K562 (cell line): Measurements from ENCODE around the gene TUBB4B. TPM values are rescaled to one million over a fixed set of nuclear protein-coding genes. Genes with fewer than 3 reads are reported as not detected.

Experiments used
- MCM5 ChIP-seq: fragments of 450-650 bp; IDR thresholded peaks from 2 replicates; pipeline ENCODE4 v1.6.1; 2016; ENCODE audit warnings: low read depth
- RBM15 ChIP-seq: fragments of 200-400 bp; formaldehyde crosslinking; IDR thresholded peaks from 2 replicates; pipeline ENCODE4 v1.6.1; 2018; ENCODE audit warnings: mild to moderate bottlenecking, low read length, moderate library complexity; ENCODE audit not compliant: insufficient read depth
- RBM22 ChIP-seq: fragments of 200-400 bp; formaldehyde crosslinking; IDR thresholded peaks from 2 replicates; pipeline ENCODE4 v1.6.1; 2018; ENCODE audit warnings: low read length, low read depth; ENCODE audit not compliant: poor library complexity, severe bottlenecking
- polyA plus RNA-seq, 8 experiments: library from polyadenylated mRNA; depleted of rRNA in 4 of 8; stranded (reverse) in 5 of 8; unstranded in 3 of 8; fragments of >200 nt; fragmentation: Nextera tagmentation in 2 of 8; fragmentation: Illumina TruSeq in 1 of 8; extraction: Ambion mirVana in 2 of 8; extraction: Trizol in 1 of 8; gene quantifications; 2 replicates each; pipeline versions ENCODE4 v1.2.1 to v1.2.3, GENCODE V29; 2011 to 2014; ENCODE audit warnings: inconsistent platforms in 1 of 8, missing spikeins in 1 of 8
- total RNA-seq, 7 experiments: library from RNA; depleted of rRNA in 6 of 7; stranded (reverse); fragments of >200 nt in 6 of 7; fragmentation: Illumina TruSeq in 2 of 7; extraction: Trizol in 2 of 7; gene quantifications; 2 replicates each; pipeline versions ENCODE4 v1.2.1 to v1.2.3, GENCODE V29; 2011 to 2021; ENCODE audit warnings: low replicate concordance in 1 of 7
- TF ChIP-seq, protein P1 (sequence below), 2 experiments: fragments of 450-650 bp in 1 of 2; sonication (generic) in 1 of 2; formaldehyde crosslinking in 1 of 2; IDR thresholded peaks; 2 replicates each; pipeline versions ENCODE4 v1.7.1 to v1.9.0; 2016 to 2022; ENCODE audit warnings: inconsistent platforms in 1 of 2, mild to moderate bottlenecking in 1 of 2, missing genetic modification reagents in 1 of 2
- TF ChIP-seq, protein P2 (sequence below): fragments of 450-650 bp; formaldehyde crosslinking; IDR thresholded peaks from 2 replicates; pipeline ENCODE4 v1.4.0; 2020; ENCODE audit warnings: mild to moderate bottlenecking, moderate library complexity
- TF ChIP-seq, protein P3 (sequence below): IDR thresholded peaks from 2 replicates; pipeline ENCODE4 v1.6.1; 2012; ENCODE audit warnings: low read depth, low read length, improper control_type of control experiment, borderline replicate concordance
- TF ChIP-seq, protein P4 (sequence below): fragments of 450-650 bp; IDR thresholded peaks from 2 replicates; pipeline ENCODE4 v1.6.1; 2016; ENCODE audit warnings: borderline replicate concordance
- TF ChIP-seq, protein P5 (sequence below): fragments of 450-650 bp; IDR thresholded peaks from 2 replicates; pipeline ENCODE4 v1.7.0; 2016; ENCODE audit warnings: borderline replicate concordance

The TUBB4B gene
- total and polyA plus RNA-seq, 9 of the 15 experiments (the other 6 are each of a cell fraction or from before 2014, with no cell fraction given), result 24.1 to 443 (median 268) TPM

DNA sequence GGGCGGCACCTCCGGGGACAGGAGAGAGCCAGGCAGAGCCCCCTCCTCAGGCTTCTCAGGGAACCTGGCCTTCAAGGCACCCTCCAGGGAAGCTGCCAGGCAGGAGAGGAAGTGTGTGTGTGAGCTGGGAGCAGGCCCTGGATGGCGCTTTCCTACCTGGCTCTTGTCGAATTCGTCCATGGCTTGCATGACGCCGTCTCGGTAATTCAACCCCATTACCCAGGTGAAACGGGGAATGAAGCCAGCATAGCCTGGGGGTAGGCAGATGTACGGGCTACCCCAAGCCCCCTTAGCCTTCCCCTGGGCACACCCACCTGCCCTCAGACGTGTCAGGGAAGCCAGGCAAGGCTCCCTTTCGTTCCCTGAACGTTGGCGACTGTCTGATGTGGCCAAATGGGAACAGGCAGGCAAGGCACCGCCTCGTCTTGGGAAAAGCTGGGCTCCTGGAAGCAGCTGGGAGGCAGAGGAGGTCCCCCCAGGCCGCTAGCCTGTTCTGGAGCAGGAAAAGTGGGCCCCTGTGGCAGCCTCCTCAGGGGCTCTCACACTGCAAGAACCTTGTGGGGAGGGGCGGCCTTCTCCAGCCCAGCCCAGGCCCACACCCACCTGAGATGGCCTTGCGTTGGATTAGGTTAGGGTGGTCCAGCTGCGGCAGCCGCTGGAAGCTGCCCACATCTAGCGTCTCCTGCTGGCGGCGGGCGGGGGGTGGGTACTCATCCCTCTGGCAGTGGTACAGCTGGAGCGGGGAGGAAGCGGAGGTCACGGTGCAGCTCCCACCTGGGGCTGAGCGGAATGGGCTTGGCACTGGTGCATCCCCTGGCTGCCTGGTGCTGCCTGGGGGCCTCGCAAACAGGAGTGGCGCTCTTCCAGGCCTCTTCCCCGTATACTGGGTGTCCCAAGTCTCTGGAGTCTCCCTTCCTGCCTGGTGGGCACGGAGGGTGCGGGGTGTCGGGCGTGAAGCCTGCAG, 3.7 kb downstream of the TUBB4B start (continued):
- TF ChIP-seq, protein P1, sequence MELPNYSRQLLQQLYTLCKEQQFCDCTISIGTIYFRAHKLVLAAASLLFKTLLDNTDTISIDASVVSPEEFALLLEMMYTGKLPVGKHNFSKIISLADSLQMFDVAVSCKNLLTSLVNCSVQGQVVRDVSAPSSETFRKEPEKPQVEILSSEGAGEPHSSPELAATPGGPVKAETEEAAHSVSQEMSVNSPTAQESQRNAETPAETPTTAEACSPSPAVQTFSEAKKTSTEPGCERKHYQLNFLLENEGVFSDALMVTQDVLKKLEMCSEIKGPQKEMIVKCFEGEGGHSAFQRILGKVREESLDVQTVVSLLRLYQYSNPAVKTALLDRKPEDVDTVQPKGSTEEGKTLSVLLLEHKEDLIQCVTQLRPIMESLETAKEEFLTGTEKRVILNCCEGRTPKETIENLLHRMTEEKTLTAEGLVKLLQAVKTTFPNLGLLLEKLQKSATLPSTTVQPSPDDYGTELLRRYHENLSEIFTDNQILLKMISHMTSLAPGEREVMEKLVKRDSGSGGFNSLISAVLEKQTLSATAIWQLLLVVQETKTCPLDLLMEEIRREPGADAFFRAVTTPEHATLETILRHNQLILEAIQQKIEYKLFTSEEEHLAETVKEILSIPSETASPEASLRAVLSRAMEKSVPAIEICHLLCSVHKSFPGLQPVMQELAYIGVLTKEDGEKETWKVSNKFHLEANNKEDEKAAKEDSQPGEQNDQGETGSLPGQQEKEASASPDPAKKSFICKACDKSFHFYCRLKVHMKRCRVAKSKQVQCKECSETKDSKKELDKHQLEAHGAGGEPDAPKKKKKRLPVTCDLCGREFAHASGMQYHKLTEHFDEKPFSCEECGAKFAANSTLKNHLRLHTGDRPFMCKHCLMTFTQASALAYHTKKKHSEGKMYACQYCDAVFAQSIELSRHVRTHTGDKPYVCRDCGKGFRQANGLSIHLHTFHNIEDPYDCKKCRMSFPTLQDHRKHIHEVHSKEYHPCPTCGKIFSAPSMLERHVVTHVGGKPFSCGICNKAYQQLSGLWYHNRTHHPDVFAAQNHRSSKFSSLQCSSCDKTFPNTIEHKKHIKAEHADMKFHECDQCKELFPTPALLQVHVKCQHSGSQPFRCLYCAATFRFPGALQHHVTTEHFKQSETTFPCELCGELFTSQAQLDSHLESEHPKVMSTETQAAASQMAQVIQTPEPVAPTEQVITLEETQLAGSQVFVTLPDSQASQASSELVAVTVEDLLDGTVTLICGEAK (IDR thresholded peaks at IDR 0.05), result no peak
- TF ChIP-seq, protein P1 (CRISPR knock-in tag; IDR thresholded peaks at IDR 0.05), result no peak
- TF ChIP-seq RBM15 (no peak), RBM22 (peak; percentile 88), MCM5 (no peak)
- TF ChIP-seq, protein P2, sequence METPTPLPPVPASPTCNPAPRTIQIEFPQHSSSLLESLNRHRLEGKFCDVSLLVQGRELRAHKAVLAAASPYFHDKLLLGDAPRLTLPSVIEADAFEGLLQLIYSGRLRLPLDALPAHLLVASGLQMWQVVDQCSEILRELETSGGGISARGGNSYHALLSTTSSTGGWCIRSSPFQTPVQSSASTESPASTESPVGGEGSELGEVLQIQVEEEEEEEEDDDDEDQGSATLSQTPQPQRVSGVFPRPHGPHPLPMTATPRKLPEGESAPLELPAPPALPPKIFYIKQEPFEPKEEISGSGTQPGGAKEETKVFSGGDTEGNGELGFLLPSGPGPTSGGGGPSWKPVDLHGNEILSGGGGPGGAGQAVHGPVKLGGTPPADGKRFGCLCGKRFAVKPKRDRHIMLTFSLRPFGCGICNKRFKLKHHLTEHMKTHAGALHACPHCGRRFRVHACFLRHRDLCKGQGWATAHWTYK, result no peak
- TF ChIP-seq, protein P3, sequence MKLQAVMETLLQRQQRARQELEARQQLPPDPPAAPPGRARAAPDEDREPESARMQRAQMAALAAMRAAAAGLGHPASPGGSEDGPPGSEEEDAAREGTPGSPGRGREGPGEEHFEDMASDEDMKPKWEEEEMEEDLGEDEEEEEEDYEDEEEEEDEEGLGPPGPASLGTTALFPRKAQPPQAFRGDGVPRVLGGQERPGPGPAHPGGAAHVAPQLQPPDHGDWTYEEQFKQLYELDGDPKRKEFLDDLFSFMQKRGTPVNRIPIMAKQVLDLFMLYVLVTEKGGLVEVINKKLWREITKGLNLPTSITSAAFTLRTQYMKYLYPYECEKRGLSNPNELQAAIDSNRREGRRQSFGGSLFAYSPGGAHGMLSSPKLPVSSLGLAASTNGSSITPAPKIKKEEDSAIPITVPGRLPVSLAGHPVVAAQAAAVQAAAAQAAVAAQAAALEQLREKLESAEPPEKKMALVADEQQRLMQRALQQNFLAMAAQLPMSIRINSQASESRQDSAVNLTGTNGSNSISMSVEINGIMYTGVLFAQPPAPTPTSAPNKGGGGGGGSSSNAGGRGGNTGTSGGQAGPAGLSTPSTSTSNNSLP, result no peak
- TF ChIP-seq, protein P4, sequence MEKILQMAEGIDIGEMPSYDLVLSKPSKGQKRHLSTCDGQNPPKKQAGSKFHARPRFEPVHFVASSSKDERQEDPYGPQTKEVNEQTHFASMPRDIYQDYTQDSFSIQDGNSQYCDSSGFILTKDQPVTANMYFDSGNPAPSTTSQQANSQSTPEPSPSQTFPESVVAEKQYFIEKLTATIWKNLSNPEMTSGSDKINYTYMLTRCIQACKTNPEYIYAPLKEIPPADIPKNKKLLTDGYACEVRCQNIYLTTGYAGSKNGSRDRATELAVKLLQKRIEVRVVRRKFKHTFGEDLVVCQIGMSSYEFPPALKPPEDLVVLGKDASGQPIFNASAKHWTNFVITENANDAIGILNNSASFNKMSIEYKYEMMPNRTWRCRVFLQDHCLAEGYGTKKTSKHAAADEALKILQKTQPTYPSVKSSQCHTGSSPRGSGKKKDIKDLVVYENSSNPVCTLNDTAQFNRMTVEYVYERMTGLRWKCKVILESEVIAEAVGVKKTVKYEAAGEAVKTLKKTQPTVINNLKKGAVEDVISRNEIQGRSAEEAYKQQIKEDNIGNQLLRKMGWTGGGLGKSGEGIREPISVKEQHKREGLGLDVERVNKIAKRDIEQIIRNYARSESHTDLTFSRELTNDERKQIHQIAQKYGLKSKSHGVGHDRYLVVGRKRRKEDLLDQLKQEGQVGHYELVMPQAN, result no peak
- TF ChIP-seq, protein P5, sequence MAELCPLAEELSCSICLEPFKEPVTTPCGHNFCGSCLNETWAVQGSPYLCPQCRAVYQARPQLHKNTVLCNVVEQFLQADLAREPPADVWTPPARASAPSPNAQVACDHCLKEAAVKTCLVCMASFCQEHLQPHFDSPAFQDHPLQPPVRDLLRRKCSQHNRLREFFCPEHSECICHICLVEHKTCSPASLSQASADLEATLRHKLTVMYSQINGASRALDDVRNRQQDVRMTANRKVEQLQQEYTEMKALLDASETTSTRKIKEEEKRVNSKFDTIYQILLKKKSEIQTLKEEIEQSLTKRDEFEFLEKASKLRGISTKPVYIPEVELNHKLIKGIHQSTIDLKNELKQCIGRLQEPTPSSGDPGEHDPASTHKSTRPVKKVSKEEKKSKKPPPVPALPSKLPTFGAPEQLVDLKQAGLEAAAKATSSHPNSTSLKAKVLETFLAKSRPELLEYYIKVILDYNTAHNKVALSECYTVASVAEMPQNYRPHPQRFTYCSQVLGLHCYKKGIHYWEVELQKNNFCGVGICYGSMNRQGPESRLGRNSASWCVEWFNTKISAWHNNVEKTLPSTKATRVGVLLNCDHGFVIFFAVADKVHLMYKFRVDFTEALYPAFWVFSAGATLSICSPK, result no peak
